Calu3 (cell line): ENCODE measurements around the gene NR5A1. TPM values are rescaled to one million over a fixed set of nuclear protein-coding genes. Genes with fewer than 3 reads are reported as not detected.

ENCODE experiments used
- BruUV-seq: library from RNA; stranded (reverse); fragments of 400-500 nt; replicated peaks from 2 replicates; lab custom pipeline; 2021; lab: Mats Ljungman, UMichigan
- CTCF ChIA-PET: fragments of 300-600 bp; sonication (Branson Sonifier 250); formaldehyde crosslinking; loops from one replicate; lab custom pipeline; 2022; ENCODE audit warnings: antibody characterized with exemption; lab: Charles Lee
- DNase-seq: peaks from one replicate; pipeline ENCODE4 v3.0.0; 2022
- H3K27ac Mint-ChIP-seq: one replicate; pipeline ENCODE4 v1.8.0; 2022; ENCODE audit warnings: mixed read lengths; ENCODE audit not compliant: unreplicated experiment
- H3K27me3 Mint-ChIP-seq: one replicate; pipeline ENCODE4 v1.8.0; 2022; ENCODE audit warnings: mixed read lengths; ENCODE audit not compliant: unreplicated experiment
- H3K36me3 Mint-ChIP-seq: one replicate; pipeline ENCODE4 v1.8.0; 2022; ENCODE audit warnings: mild to moderate bottlenecking, moderate library complexity, mixed read lengths; ENCODE audit not compliant: insufficient read depth, unreplicated experiment
- H3K4me1 Mint-ChIP-seq: one replicate; pipeline ENCODE4 v1.8.0; 2022; ENCODE audit warnings: mild to moderate bottlenecking, low read depth, mixed read lengths; ENCODE audit not compliant: unreplicated experiment
- H3K4me3 Mint-ChIP-seq: one replicate; pipeline ENCODE4 v1.8.0; 2022; ENCODE audit warnings: mild to moderate bottlenecking, low read depth, moderate library complexity, mixed read lengths; ENCODE audit not compliant: unreplicated experiment
- H3K9me3 Mint-ChIP-seq: one replicate; pipeline ENCODE4 v1.8.0; 2022; ENCODE audit warnings: low read depth, mixed read lengths; ENCODE audit not compliant: unreplicated experiment
- intact Hi-C: fragments of 100-400 bp; cut with micrococcal nuclease; formaldehyde crosslinking; loops from one replicate; pipeline ENCODE4 v1.10.0; 2022; ENCODE audit not compliant: unreplicated experiment
- total RNA-seq: library from RNA; stranded (reverse); gene quantifications from 2 replicates; pipeline ENCODE4 v1.2.3, GENCODE V29; 2022
- TF ChIP-seq, protein P1 (sequence below): fragments of 200-600 bp; IDR thresholded peaks from one replicate; pipeline ENCODE4 v1.8.0; 2022; ENCODE audit warnings: antibody characterized with exemption; ENCODE audit not compliant: unreplicated experiment

The NR5A1 gene
- total RNA-seq, 1 experiment from 2014 or later = not detected

DNA sequence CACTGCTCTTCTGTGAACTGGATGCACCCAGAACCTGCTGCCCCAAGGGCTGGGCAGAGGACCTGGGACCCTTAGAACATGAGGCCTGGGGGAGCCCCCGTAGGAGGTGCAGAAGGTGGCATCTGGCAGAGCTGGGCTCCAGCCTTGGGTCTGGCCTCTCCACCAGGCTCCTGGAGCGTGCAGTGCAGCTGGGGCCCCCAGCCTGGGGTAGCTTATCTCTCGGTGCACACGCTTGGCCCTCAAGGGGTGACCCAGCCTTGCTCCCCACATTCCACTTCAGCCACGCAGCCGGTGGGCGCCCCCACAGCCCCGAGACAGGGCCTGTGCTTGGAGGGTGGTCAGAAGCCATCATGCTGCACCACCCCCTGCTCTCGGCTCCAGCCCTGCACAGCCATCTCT is 5.6 kb upstream of the NR5A1 start:
- BruUV-seq = no TSS peak
- Mint-ChIP-seq H3K36me3 (no peaks in the 10 kb centered on the region), H3K9me3 (no peaks in the 10 kb centered on the region), H3K4me1 (peaks cover 10% of the 10 kb centered on the region), H3K27ac (no peak overlapping the region), H3K27me3 (no peaks in the 10 kb centered on the region), H3K4me3 (no peak overlapping the region)
- CTCF ChIA-PET = no interaction called here
- intact Hi-C loops = no loop called here
- TF ChIP-seq, protein P1, sequence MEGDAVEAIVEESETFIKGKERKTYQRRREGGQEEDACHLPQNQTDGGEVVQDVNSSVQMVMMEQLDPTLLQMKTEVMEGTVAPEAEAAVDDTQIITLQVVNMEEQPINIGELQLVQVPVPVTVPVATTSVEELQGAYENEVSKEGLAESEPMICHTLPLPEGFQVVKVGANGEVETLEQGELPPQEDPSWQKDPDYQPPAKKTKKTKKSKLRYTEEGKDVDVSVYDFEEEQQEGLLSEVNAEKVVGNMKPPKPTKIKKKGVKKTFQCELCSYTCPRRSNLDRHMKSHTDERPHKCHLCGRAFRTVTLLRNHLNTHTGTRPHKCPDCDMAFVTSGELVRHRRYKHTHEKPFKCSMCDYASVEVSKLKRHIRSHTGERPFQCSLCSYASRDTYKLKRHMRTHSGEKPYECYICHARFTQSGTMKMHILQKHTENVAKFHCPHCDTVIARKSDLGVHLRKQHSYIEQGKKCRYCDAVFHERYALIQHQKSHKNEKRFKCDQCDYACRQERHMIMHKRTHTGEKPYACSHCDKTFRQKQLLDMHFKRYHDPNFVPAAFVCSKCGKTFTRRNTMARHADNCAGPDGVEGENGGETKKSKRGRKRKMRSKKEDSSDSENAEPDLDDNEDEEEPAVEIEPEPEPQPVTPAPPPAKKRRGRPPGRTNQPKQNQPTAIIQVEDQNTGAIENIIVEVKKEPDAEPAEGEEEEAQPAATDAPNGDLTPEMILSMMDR = no peak
- DNase-seq = no peak

DNA sequence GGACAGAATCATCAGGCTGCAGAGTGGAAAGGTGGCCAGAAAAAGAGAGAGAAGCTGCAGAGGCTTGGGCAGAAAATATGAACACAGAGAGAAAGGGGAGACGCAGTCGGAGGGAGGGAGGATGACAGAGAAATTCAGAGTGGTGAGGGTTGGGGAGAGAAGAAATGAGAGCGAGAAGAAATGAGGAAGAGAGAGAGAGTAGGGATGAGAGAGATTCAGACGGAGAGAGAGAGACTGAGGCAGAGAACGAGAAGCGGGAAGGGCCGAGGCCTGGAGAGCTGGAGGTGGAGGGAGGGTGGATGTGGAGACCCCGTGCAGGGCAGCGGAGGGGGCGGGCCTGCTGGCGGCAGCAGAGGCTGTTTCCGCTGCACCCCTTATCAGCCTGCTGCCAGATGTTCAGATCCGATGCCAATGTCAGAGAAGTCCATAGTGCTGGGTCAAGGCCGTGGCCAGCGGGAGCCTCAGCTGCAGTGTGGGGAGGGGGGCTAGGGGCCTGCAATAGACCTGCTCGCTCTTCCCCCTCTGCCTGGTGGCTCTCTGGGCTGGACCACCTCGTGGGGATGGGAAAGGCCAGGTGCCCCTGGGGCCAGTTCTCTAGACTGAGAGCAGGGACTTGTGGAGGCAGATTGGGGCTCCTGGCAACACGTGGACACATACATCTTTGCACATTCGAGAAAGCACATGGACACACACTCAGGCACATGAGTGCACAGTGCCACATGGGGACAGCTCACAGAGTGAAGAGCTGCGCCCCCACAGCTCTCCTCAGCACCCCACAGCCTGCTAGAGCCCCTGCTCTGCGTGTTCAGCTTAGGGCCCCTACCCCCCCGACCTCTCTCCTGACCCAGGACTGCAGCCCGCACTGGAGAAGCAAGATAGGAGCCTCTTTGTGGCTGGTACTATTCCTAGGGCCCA is 4.9 kb upstream of the NR5A1 start:
- intact Hi-C loops = no loop called here
- Mint-ChIP-seq H3K27me3 (peaks cover under 1% of the 10 kb centered on the region), H3K9me3 (no peaks in the 10 kb centered on the region), H3K4me3 (no peak overlapping the region), H3K27ac (no peak overlapping the region), H3K36me3 (no peaks in the 10 kb centered on the region), H3K4me1 (peaks cover 10% of the 10 kb centered on the region)
- TF ChIP-seq, protein P1 = no peak
- DNase-seq = no peak
- CTCF ChIA-PET = no interaction called here
- BruUV-seq = no TSS peak

DNA sequence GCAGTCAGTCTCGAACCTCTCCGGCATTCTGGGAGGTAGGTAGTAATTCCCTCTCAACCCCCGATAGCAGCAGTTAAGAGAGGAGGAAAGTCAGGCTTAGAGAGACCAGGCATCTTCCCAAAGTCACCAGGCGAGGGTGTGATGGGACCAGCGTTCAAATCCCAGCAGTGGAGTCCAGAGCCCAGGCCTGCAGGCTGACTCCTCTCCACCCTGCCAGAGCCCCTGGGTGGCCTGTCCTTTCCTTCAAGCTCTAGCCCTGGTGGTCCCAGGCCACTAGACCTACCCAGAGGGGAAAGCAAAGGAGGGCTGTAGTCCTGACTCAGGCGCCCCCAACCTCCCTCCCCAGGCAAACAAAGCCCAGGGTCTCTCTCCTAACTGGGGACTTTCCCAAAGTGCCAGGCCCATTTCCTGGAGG is 4.2 kb upstream of the NR5A1 start:
- peaks cover 7% of the 10 kb centered on the region for H3K27me3 Mint-ChIP-seq
- peaks cover 10% of the 10 kb centered on the region for H3K4me1 Mint-ChIP-seq
- no peaks in the 10 kb centered on the region for H3K9me3 Mint-ChIP-seq
- CTCF ChIA-PET = no interaction called here
- DNase-seq = no peak
- no TSS peak for BruUV-seq
- intact Hi-C loops = no loop called here
- H3K36me3 Mint-ChIP-seq = no peaks in the 10 kb centered on the region
- TF ChIP-seq, protein P1 = no peak
- no peak overlapping the region for H3K27ac Mint-ChIP-seq
- H3K4me3 Mint-ChIP-seq = no peak overlapping the region

DNA sequence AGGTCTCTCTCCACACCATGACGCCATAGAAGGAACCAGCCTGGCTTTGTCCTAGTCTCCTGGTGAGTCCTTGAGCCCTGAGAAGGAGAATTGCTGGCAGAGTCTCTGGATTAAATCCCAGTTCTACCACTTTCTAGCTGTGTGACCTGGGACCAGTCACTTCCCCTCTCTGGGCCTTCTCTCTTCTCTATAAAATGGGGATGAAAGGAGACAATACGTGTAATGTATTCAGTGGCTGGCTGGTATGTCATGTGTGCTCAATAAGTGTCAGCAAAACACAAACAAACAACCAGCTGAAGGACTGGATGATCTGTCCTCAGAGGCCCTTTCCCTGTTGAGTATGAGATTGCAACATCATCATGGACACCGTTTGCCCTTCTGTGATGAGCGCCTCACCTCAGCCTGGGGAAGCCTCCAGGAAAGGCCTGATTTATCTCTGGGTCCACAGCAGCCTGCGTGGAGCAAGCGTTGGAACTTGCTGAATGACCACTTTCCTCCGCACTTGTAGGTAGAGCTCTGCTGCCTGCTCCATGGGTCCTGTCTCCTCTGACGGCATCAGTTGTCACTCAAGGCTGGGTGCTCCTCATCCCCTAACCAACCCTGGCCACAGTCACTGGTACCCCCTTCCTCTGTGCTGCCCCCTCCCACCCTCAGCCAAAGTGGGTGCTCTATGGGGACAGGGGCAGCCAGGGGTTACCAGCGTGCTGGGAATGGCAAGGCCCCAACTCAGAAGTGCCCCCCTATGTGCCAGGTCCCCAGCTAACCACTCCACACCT is 3.6 kb upstream of the NR5A1 start:
- TF ChIP-seq, protein P1 = no peak
- Mint-ChIP-seq H3K9me3 (no peaks in the 10 kb centered on the region), H3K36me3 (no peaks in the 10 kb centered on the region), H3K4me1 (peaks cover 10% of the 10 kb centered on the region), H3K27me3 (peaks cover 13% of the 10 kb centered on the region), H3K4me3 (no peak overlapping the region), H3K27ac (no peak overlapping the region)
- CTCF ChIA-PET = interaction anchor here (1.1 kb wide), 1 partner anchor 26 kb away, joined by 3 read pairs; no protein-coding TSS in a partner anchor
- DNase-seq = no peak
- intact Hi-C loops = no loop called here
- BruUV-seq = no TSS peak
